Loucy (cell line): ENCODE results near the gene MACROD2.

ENCODE experiments used
- EZH2phosphoT487 ChIP-seq: fragments of 200-600 bp; IDR thresholded peaks from 2 replicates; pipeline ENCODE4 v1.6.1; 2018; ENCODE audit warnings: antibody characterized with exemption, mild to moderate bottlenecking, moderate library complexity, borderline replicate concordance
- TF ChIP-seq, protein P1 (sequence below): fragments of 200-600 bp; sonication (generic); conservative IDR thresholded peaks from 2 replicates; pipeline ENCODE4 v1.5.1; 2014; ENCODE audit warnings: mild to moderate bottlenecking, antibody characterized with exemption, low read length

DNA sequence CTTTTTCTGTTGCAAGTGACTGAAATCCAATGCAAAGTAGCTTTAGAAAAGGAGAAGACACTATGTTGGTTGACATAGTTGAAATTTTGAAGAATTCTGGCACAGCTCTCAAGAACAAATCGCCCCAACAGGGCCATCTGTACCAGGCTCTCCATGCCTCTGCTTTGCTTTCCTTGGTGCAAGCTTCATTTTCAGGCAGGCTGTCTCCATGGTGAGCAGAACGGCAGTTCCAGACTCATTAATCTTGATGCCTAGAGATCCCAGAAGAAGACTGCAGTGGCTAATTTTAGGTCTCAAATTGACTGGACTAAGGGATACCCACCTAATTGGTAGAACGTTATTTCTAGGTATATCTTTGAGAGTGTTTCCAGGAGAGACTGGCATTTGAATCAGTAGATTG is 1292.8 kb downstream of the MACROD2 start:
- TF ChIP-seq, protein P1, sequence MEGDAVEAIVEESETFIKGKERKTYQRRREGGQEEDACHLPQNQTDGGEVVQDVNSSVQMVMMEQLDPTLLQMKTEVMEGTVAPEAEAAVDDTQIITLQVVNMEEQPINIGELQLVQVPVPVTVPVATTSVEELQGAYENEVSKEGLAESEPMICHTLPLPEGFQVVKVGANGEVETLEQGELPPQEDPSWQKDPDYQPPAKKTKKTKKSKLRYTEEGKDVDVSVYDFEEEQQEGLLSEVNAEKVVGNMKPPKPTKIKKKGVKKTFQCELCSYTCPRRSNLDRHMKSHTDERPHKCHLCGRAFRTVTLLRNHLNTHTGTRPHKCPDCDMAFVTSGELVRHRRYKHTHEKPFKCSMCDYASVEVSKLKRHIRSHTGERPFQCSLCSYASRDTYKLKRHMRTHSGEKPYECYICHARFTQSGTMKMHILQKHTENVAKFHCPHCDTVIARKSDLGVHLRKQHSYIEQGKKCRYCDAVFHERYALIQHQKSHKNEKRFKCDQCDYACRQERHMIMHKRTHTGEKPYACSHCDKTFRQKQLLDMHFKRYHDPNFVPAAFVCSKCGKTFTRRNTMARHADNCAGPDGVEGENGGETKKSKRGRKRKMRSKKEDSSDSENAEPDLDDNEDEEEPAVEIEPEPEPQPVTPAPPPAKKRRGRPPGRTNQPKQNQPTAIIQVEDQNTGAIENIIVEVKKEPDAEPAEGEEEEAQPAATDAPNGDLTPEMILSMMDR, result no peak
- TF ChIP-seq EZH2phosphoT487, result no peak
